ENCODE measurements around the gene RAMP2. TPM values are rescaled to one million over a fixed set of nuclear protein-coding genes. Genes with fewer than 3 reads are reported as not detected.

RAMP2 gene
- polyA plus RNA-seq, 5 donors, result 155 to 221 (median 188) TPM

DNA sequence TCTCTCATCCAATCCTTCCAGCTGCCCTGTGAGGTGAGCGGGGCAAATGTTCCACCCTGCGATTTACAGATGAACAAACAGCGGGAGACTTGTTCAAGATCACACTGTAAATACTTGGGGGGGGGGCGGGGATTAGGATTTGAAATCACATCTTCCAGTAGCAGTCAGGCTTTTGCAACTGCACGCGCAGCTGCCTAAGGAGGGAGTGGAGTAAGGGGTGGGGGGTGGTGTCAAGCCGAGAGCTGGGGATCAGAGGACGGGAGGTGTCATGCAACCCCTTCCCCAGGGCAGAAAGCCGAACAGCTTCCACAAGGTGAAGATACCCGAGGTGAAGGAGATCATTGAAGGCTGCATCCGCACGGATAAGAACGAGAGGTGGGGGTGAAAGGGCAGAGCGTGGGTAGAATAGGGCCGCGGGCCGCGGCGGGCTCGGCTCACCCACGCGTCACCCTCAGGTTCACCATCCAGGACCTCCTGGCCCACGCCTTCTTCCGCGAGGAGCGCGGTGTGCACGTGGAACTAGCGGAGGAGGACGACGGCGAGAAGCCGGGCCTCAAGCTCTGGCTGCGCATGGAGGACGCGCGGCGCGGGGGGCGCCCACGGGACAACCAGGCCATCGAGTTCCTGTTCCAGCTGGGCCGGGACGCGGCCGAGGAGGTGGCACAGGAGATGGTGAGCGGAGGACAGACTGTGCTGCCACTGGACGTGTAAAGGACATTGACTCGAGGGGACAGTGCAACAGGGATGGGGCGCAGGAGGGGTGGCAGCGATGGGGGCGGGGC, 24.0 kb downstream of the RAMP2 start:
- no peak for DNase-seq

DNA sequence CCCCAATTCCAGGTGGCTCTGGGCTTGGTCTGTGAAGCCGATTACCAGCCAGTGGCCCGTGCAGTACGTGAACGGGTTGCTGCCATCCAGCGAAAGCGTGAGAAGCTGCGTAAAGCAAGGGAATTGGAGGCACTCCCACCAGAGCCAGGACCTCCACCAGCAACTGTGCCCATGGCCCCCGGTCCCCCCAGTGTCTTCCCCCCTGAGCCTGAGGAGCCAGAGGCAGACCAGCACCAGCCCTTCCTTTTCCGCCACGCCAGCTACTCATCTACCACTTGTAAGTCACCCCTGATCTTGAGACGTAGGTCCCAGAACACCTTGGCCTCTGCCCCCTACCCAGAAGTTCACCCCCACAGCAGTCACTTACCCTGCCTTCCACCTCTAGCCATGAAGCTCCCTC, 26.2 kb downstream of the RAMP2 start:
- no peak for DNase-seq

DNA sequence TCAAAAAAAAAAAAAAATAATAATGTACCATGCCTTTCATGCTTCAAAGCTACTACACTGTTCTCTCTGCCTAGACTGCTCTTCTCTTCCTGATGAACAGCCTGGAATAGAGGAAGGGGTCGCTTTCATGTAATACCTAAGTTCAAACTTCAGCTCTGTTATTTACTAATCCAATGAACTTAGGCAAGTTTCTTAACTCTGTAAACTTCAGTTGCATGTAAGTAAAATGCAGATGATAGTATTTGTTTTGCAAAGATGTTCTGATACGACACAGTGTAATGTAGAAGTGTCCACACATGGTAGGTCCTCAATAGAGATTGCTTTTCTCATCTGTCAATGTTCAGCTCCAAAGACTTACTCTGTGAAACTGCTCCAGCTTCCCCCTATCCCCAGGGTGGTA, 30.9 kb downstream of the RAMP2 start:
- DNase-seq, result no peak

DNA sequence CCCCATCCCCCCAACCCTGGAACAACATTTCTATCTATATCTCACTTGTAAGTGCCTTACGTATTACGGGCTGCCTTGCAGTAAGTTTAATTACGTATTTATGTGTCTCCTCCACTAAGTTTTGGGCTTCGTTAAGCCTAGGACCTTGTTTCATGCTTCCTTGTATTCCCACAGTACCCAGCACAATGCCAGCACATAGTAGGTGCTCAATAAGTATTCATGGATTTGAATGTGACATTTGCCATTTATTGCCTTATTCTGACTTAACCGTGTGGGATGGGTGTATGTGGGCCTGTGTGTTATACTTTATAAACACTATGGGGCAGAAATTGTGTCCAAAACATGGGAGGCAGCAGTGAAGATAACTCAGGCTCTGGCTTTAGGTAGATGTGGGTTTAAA, 31.5 kb downstream of the RAMP2 start:
- no peak for DNase-seq

DNA sequence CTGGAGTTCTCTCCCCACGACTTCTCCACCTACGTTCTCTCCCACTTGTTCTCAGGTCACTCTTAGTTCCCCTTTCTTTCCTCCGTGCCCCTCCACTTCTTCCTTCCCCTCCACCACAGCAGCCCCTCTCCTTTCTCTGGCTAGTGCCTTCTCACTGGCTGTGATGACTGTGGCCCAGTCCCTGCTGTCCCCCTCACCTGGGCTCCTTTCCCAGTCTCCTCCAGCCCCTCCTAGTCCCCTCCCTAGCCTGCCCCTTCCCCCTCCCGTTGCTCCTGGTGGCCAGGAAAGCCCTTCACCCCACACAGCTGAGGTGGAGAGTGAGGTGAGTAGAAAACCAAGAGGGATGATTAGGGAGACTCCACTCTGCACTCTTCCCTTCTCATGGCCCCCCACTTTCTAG, 34.0 kb downstream of the RAMP2 start:
- no peak for DNase-seq

DNA sequence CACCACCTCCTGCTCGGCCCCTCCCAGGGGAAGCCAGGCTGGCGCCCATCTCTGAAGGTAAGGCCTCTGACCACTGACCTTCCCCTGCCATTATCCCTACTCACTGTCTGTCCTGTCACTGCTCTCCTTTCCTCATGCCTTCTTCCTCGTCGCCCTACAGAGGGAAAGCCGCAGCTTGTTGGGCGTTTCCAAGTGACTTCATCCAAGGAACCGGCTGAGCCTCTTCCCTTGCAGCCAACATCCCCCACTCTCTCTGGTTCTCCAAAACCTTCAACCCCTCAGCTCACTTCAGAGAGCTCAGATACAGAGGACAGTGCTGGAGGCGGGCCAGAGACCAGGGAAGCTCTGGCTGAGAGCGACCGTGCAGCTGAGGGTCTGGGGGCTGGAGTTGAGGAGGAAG, 34.4 kb downstream of the RAMP2 start:
- no peak for DNase-seq

DNA sequence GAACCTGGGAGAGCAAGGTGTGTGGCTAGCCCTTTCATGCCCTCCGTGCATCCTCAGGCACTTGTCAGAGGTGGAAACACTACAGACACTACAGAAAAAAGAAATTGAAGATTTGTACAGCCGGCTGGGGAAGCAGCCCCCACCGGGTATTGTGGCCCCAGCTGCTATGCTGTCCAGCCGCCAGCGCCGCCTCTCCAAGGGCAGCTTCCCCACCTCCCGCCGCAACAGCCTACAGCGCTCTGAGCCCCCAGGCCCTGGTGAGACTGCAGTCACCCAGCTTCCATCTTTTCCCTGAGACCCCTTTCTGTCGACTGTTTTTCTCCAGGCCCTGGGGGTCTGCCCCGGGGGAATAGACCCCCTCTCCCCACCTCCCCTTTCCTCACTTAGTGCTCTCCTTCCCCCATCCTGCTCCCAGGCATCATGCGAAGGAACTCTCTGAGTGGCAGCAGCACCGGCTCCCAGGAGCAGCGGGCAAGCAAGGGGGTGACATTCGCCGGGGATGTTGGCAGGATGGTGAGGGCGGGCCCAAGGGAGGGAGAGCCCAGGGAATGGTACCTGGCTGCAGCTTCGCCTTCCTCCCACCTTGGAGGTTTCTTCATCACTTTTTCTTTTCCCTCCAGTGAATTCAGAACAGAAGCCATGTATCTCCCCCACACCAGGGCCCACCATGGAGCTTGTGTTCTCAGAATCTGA, 35.2 kb downstream of the RAMP2 start:
- DNase-seq, result no peak

DNA sequence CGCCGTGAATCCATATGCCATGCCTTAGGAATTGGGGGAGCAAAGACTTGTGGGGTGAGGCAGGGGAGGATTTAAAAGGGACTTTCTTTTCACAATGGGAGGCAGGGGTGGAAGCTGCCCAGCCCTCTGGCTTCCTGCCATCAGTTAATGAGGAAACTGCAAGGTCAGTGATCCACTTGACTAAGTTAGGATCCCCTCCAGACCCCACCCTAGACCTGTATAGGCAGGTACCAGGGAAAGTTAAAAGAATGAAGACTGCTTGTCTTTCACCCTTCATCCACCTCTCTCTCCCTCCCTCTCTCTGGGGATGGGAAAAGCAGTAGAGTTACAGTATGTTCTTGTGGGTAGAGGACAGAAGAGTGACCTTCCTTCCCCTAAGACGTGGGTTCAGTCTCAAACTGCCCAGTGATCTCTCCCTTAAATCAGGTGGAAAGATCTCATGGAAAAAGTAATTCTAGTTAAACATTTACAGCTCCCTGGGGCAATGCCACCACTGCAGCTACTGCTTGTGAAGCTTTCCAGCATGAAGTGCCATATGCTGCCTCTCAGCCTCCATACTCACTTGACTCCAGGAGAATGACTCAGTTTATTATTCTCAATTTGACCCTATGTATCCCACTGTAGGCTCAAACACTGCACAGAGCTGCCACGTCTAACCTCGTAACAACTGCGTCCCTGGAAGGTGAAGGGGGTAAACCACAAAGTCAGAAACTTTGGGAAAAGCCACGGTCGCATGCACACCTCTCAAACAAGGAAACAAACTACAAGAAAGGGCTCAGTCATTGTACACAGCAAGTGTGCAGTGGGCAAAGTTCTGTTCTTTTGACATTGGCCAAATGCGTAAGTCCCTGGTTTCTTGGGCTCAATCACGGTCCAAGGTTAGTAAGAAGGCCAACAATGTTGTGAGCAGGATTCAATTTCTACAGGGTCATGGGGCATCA, 36.3 kb downstream of the RAMP2 start:
- DNase-seq, result no peak

DNA sequence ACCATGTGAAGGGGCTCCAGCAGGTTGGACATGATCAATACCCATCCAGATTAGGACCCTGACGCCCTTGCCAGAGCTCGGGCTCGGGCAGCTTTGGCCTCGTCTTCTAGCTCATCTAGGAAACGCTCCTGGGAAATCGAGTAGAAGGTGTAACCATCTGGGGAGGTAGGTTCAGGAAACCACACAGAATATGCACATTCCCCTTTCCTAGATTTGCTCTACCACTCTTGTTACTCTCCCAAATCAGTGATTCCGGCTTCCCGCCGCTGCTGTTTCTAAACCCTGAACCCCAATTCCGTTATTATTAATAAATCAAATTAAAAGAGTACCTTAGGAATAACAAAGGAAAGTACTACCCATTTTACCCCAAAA, 37.0 kb downstream of the RAMP2 start:
- no peak for DNase-seq

DNA sequence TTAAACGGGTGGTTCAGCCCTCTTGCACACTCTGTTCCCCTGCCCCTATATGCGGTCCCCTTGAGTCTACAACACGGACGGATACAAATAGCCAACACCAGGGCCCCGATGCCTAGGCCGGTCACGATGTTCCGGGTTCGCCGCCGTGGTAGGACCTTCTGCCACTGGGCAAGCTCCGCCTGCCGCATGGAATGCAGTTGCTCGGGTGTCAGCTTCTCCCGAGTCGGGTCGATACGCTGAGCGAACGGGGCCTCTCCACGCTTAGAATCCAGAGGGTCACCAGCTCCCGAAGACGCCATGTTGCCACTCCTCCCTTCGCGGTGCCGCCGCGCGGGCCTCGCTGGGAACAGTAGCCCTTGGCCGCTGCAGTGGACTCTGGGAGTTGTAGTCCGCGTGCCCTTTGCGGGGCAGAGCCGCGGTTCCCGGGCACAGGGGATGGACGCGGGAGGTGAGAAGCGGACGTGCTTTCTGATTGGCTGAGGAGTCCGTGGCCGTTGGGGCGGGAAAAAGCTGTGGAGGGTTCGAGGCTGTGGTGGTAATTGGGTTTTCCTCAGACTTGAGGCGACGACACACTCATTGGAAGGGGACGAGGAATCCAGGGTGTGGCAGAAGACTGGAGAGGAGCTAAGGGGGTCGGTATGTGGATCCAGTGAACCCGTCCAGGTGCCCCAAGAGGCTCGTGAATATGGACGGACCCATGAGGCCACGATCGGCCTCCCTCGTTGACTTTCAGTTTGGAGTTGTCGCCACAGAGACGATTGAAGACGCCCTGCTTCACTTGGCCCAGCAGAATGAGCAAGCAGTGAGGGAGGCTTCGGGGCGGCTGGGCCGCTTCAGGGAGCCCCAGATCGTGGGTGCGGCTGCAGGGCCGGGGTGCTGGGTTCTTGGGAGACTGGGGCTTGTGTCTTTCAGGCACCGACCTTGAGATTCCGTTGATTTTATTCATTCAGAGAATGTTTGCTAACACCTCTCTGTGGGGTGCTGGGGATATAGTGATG, 37.7 kb downstream of the RAMP2 start, which contains the start of the genes CNTD1 and COA3:
CNTD1 (plus strand) TSS at position 479 of the 998 bp plus-strand sequence; CDS start at position 686, 207 bp downstream.
COA3 (minus strand) TSS at position 322 of the 998 bp plus-strand sequence; CDS start at position 299, 23 bp downstream.
- peak; percentile 79 to 82 for DNase-seq

DNA sequence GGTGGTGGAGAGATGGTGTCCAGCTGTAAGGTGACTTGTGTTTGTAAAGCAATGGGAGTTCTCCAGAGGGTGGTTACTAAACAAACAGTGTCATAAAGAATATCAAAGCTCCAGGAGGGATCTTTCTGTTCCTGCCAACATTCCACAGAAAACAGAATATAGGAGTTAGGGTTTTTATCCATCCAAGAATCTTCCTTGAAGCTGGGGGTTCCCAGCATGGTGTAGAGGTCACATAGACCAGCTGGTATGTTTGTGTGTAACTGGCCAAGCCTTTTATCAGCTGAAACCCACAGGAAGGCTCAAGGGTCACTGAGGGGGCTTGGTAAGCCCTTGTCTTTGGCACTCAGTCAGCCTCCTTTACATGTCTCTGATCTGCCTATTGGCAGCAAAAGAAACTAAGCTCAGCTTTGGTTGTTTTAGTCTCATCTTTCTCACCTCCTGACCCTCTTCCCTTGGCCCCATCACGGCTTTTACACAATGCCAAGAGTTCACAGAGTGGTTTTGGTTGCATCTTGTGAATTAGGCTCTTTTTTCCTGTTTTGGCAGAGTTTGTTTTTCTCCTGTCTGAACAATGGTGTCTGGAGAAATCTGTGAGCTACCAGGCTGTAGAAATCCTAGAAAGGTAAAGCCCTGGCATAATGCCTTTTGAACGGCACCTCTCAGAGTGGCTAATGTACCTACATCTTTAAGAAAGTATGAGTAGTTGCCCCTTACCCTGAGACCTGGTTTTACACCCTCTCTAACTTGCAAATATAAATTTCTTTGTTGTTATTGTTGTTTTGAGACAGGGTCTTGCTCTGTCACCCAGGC, 42.3 kb downstream of the RAMP2 start:
- no peak for DNase-seq

DNA sequence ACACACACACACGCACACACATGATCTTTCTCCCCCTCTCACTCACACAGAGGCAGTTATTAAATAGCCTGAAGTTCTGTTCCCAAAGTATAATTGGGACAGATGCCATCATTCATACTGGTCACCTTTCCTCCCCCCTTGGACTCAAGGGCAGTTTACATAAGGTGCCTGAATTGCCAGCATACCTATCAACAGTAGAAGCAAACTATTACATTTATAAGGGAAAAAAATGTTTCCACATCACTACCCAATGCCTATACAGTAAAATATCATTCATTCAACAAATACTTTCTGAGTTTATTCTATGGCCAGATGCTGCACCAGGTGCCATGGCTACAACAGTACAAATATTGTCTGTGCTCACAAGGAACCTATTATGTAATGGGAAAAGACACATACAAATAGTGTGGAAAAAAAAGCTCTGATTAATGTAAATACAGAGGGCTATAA, 43.9 kb downstream of the RAMP2 start:
- DNase-seq, result no peak

DNA sequence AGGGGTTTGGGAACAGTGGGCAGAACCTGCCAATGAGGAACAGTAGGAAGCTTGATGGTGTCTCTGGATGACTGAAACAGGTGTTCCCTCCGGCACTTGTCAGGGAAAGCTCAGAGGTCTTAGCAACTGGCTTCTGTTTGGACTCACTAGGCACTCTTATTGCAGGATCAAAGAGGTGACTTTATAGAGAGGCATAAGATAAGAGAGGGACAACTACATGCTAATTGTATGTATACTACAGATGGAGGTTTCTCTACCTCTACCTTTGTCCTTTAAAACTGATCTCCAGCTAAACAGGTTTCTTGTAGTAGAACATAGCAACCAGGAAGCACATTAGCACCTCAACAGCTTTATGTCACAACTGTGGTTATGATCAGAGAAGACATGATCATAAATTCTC, 45.2 kb downstream of the RAMP2 start:
- DNase-seq, result no peak

DNA sequence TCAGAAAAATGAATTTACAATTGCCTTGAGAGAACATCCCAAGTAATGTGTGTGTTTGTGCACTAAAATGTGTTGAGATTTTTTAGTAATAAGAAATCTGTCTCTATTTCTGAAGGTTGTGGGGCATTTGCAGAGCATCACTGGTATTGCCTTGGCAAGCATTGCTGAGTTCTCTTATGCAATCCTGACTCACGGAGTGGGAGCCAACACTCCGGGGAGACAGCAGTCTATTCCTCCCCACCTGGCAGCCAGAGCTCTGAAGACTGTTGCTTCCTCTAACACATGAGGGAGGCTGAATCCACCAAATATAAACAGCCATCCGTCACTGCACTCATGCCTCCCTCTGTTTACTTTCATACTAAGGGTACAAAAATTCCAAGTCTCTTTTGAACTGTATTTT, 48.2 kb downstream of the RAMP2 start:
- no peak for DNase-seq

Other genes with a start within 250 kb of the RAMP2 start
- 10 to 100 TPM in 4 of 5 donors, 1 to 10 TPM in 1; 9.8 to 19.2 (median 14.4) TPM for gene NAGLU, start 225.0 kb upstream of the RAMP2 start, polyA plus RNA-seq (ENCODE audit: insufficient read depth in 1 of 5, insufficient read length in 5 of 5, low replicate concordance in 1 of 5)
- gene HSD17B1, start 208.3 kb upstream of the RAMP2 start, polyA plus RNA-seq (ENCODE audit: insufficient read depth in 1 of 5, insufficient read length in 5 of 5, low replicate concordance in 1 of 5), result 1 to 10 TPM; 3.2 to 5.8 (median 4.5) TPM
- gene COASY, start 199.1 kb upstream of the RAMP2 start, polyA plus RNA-seq (ENCODE audit: insufficient read depth in 1 of 5, insufficient read length in 5 of 5, low replicate concordance in 1 of 5), result 10 to 100 TPM; 33.5 to 46.9 (median 41.0) TPM
- gene MLX, start 194.1 kb upstream of the RAMP2 start, polyA plus RNA-seq (ENCODE audit: insufficient read depth in 1 of 5, insufficient read length in 5 of 5, low replicate concordance in 1 of 5), result 10 to 100 TPM; 37.5 to 45.9 (median 39.9) TPM
- 10 to 100 TPM; 17.1 to 24.1 (median 18.2) TPM for gene PSMC3IP, start 183.5 kb upstream of the RAMP2 start, polyA plus RNA-seq (ENCODE audit: insufficient read depth in 1 of 5, insufficient read length in 5 of 5, low replicate concordance in 1 of 5)
- 10 to 100 TPM; 46.1 to 65.3 (median 56.0) TPM for gene RETREG3, start 151.9 kb upstream of the RAMP2 start, polyA plus RNA-seq (ENCODE audit: insufficient read depth in 1 of 5, insufficient read length in 5 of 5, low replicate concordance in 1 of 5)
- 10 to 100 TPM; 32.2 to 46.9 (median 34.9) TPM for gene TUBG1, start 151.5 kb upstream of the RAMP2 start, polyA plus RNA-seq (ENCODE audit: insufficient read depth in 1 of 5, insufficient read length in 5 of 5, low replicate concordance in 1 of 5)
- 10 to 100 TPM; 25.6 to 44.0 (median 30.0) TPM for gene TUBG2, start 101.9 kb upstream of the RAMP2 start, polyA plus RNA-seq (ENCODE audit: insufficient read depth in 1 of 5, insufficient read length in 5 of 5, low replicate concordance in 1 of 5)
- 10 to 100 TPM; 23.9 to 58.4 (median 34.9) TPM for gene PLEKHH3, start 84.2 kb upstream of the RAMP2 start, polyA plus RNA-seq (ENCODE audit: insufficient read depth in 1 of 5, insufficient read length in 5 of 5, low replicate concordance in 1 of 5)
- gene CCR10, start 79.4 kb upstream of the RAMP2 start, polyA plus RNA-seq (ENCODE audit: insufficient read depth in 1 of 5, insufficient read length in 5 of 5, low replicate concordance in 1 of 5), result 1 to 10 TPM in 2 of 5 donors, under 1 TPM in 3; 0.87 to 1.8 (median 0.97) TPM
- gene CNTNAP1, start 78.7 kb upstream of the RAMP2 start, polyA plus RNA-seq (ENCODE audit: insufficient read depth in 1 of 5, insufficient read length in 5 of 5, low replicate concordance in 1 of 5), result 10 to 100 TPM in 2 of 5 donors, 1 to 10 TPM in 3; 7.0 to 13.8 (median 9.5) TPM
- gene EZH1, start 16.2 kb upstream of the RAMP2 start, polyA plus RNA-seq (ENCODE audit: insufficient read depth in 1 of 5, insufficient read length in 5 of 5, low replicate concordance in 1 of 5), result 10 to 100 TPM; 27.1 to 51.7 (median 37.1) TPM
- 10 to 100 TPM; 66.5 to 77.3 (median 74.6) TPM for gene VPS25, start 12.2 kb downstream of the RAMP2 start, polyA plus RNA-seq (ENCODE audit: insufficient read depth in 1 of 5, insufficient read length in 5 of 5, low replicate concordance in 1 of 5)
- 1 to 10 TPM in 4 of 5 donors, under 1 TPM in 1; 0.82 to 2.1 (median 1.6) TPM for gene WNK4, start 19.4 kb downstream of the RAMP2 start, polyA plus RNA-seq (ENCODE audit: insufficient read depth in 1 of 5, insufficient read length in 5 of 5, low replicate concordance in 1 of 5)
- 10 to 100 TPM; 83.6 to 96.6 (median 86.7) TPM for gene COA3, start 37.5 kb downstream of the RAMP2 start, polyA plus RNA-seq (ENCODE audit: insufficient read depth in 1 of 5, insufficient read length in 5 of 5, low replicate concordance in 1 of 5)
- 1 to 10 TPM; 2.3 to 3.2 (median 2.9) TPM for gene CNTD1, start 37.6 kb downstream of the RAMP2 start, polyA plus RNA-seq (ENCODE audit: insufficient read depth in 1 of 5, insufficient read length in 5 of 5, low replicate concordance in 1 of 5)
- 10 to 100 TPM; 53.9 to 79.4 (median 68.0) TPM for gene BECN1, start 63.1 kb downstream of the RAMP2 start, polyA plus RNA-seq (ENCODE audit: insufficient read depth in 1 of 5, insufficient read length in 5 of 5, low replicate concordance in 1 of 5)
- 10 to 100 TPM; 65.8 to 81.2 (median 74.9) TPM for gene PSME3, start 72.2 kb downstream of the RAMP2 start, polyA plus RNA-seq (ENCODE audit: insufficient read depth in 1 of 5, insufficient read length in 5 of 5, low replicate concordance in 1 of 5)
- 1 to 10 TPM; 1.8 to 3.1 (median 2.6) TPM for gene AOC2, start 83.4 kb downstream of the RAMP2 start, polyA plus RNA-seq (ENCODE audit: insufficient read depth in 1 of 5, insufficient read length in 5 of 5, low replicate concordance in 1 of 5)
- gene AOC3, start 90.0 kb downstream of the RAMP2 start, polyA plus RNA-seq (ENCODE audit: insufficient read depth in 1 of 5, insufficient read length in 5 of 5, low replicate concordance in 1 of 5), result 100 to 1,000 TPM; 116 to 203 (median 162) TPM
- under 1 TPM in 4 of 5 donors, not detected in 1; 0.04 to 0.12 (median 0.05) TPM for gene G6PC1, start 139.6 kb downstream of the RAMP2 start, polyA plus RNA-seq (ENCODE audit: insufficient read depth in 1 of 5, insufficient read length in 5 of 5, low replicate concordance in 1 of 5)
- gene AARSD1, start 203.2 kb downstream of the RAMP2 start, polyA plus RNA-seq (ENCODE audit: insufficient read depth in 1 of 5, insufficient read length in 5 of 5, low replicate concordance in 1 of 5), result 10 to 100 TPM; 60.1 to 83.9 (median 66.5) TPM
- 1 to 10 TPM; 1.8 to 5.2 (median 2.1) TPM for gene PTGES3L, start 218.9 kb downstream of the RAMP2 start, polyA plus RNA-seq (ENCODE audit: insufficient read depth in 1 of 5, insufficient read length in 5 of 5, low replicate concordance in 1 of 5)
- 10 to 100 TPM; 10.1 to 12.6 (median 10.6) TPM for gene RUNDC1, start 219.3 kb downstream of the RAMP2 start, polyA plus RNA-seq (ENCODE audit: insufficient read depth in 1 of 5, insufficient read length in 5 of 5, low replicate concordance in 1 of 5)
- 1,000 to 10,000 TPM; 1,519 to 2,134 (median 1,704) TPM for gene RPL27, start 237.2 kb downstream of the RAMP2 start, polyA plus RNA-seq (ENCODE audit: insufficient read depth in 1 of 5, insufficient read length in 5 of 5, low replicate concordance in 1 of 5)
- gene IFI35, start 245.6 kb downstream of the RAMP2 start, polyA plus RNA-seq (ENCODE audit: insufficient read depth in 1 of 5, insufficient read length in 5 of 5, low replicate concordance in 1 of 5), result 10 to 100 TPM; 14.6 to 20.5 (median 16.0) TPM

All from right lung (tissue), 5 donors.